IMR-90 (cell line): ENCODE results near the gene UROD. TPM values are rescaled to one million over a fixed set of nuclear protein-coding genes. Genes with fewer than 3 reads are reported as not detected.

Experiments
- ATAC-seq: fragments of 200-7000 bp; cut with Tn5 transposase; 2 replicates; pipeline ENCODE4 v1.9.1; 2020; ENCODE audit warnings: low read depth, mild to moderate bottlenecking, moderate library complexity
- BruUV-seq: library from RNA; stranded (reverse); fragments of 400-500 nt; replicated peaks from 2 replicates; lab custom pipeline; 2021; lab: Mats Ljungman, UMichigan
- CTCF ChIA-PET: fragments of 300-600 bp; formaldehyde crosslinking; extraction: SDS; loops from one replicate; lab custom pipeline; 2021; ENCODE audit warnings: antibody characterized with exemption; lab: Yijun Ruan, JAX
- POLR2A ChIA-PET: fragments of 300-600 bp; sonication (Branson Sonifier 250); formaldehyde crosslinking; loops from one replicate; lab custom pipeline; 2022; ENCODE audit warnings: antibody characterized with exemption; ENCODE audit not compliant: unreplicated experiment; lab: Charles Lee
- DNase-seq: peaks from one replicate; pipeline ENCODE4 v3.0.0; 2013
- H2AFZ ChIP-seq: replicated peaks from 2 replicates; pipeline ENCODE3; 2013; ENCODE audit warnings: low read length, mild to moderate bottlenecking; ENCODE audit not compliant: poor library complexity
- H2AK5ac ChIP-seq: 2 replicates; pipeline ENCODE4 v1.6.1; 2013; ENCODE audit warnings: low read depth, low read length, inconsistent platforms
- H2AK9ac ChIP-seq: replicated peaks from 2 replicates; pipeline ENCODE3; 2013; ENCODE audit warnings: mild to moderate bottlenecking, low read depth, low read length, moderate library complexity; ENCODE audit not compliant: poor library complexity
- H2BK120ac ChIP-seq: 2 replicates; pipeline ENCODE4 v1.6.1; 2013; ENCODE audit warnings: low read depth, low read length, inconsistent platforms
- H2BK15ac ChIP-seq: 3 replicates; pipeline ENCODE4 v1.6.1; 2013; ENCODE audit warnings: low read depth, low read length, inconsistent platforms
- H2BK20ac ChIP-seq: 2 replicates; pipeline ENCODE4 v1.6.1; 2013; ENCODE audit warnings: low read depth, mild to moderate bottlenecking, inconsistent platforms, low read length, moderate library complexity
- H2BK5ac ChIP-seq: 2 replicates; pipeline ENCODE4 v1.6.1; 2013; ENCODE audit warnings: mild to moderate bottlenecking, low read depth, low read length, inconsistent platforms; ENCODE audit not compliant: poor library complexity, severe bottlenecking
- H3K14ac ChIP-seq: replicated peaks from 2 replicates; pipeline ENCODE4 v1.6.1; 2013; ENCODE audit warnings: low read depth, low read length, inconsistent platforms
- H3K18ac ChIP-seq: 2 replicates; pipeline ENCODE4 v1.6.1; 2013; ENCODE audit warnings: low read depth, low read length, control low read depth
- H3K23ac ChIP-seq: 2 replicates; pipeline ENCODE4 v1.6.1; 2013; ENCODE audit warnings: low read depth, low read length, inconsistent platforms
- H3K27ac ChIP-seq: 2 replicates; pipeline ENCODE4 v1.5.1; 2013; ENCODE audit warnings: mild to moderate bottlenecking, control low read depth, low read length; ENCODE audit not compliant: insufficient read depth
- H3K27me3 ChIP-seq: 2 replicates; pipeline ENCODE4 v1.6.1; 2013; ENCODE audit warnings: low read length; ENCODE audit not compliant: control insufficient read depth, insufficient read depth
- H3K36me3 ChIP-seq: 2 replicates; pipeline ENCODE4 v1.6.1; 2013; ENCODE audit warnings: low read length, mixed read lengths; ENCODE audit not compliant: control insufficient read depth, insufficient read depth
- H3K4ac ChIP-seq: 2 replicates; pipeline ENCODE4 v1.6.1; 2013; ENCODE audit warnings: low read depth, low read length, inconsistent platforms
- H3K4me1 ChIP-seq: 2 replicates; pipeline ENCODE4 v1.6.1; 2013; ENCODE audit warnings: low read length, mixed read lengths; ENCODE audit not compliant: control insufficient read depth, insufficient read depth
- H3K4me2 ChIP-seq: 2 replicates; pipeline ENCODE4 v1.6.1; 2013; ENCODE audit warnings: low read depth, mild to moderate bottlenecking, control low read depth, low read length, moderate library complexity
- H3K4me3 ChIP-seq: 2 replicates; pipeline ENCODE4 v1.5.1; 2013; ENCODE audit warnings: low read depth, mild to moderate bottlenecking, control low read depth, low read length, moderate library complexity; ENCODE audit not compliant: insufficient read depth
- H3K56ac ChIP-seq: 2 replicates; pipeline ENCODE4 v1.6.1; 2013; ENCODE audit warnings: low read length, inconsistent platforms; ENCODE audit not compliant: insufficient read depth; ENCODE audit errors: extremely low read depth
- H3K79me1 ChIP-seq, 2 experiments: 2 replicates each; pipeline ENCODE4 v1.6.1; 2013; ENCODE audit warnings: low read length in 2 of 2, inconsistent platforms in 1 of 2, low read depth in 1 of 2
- H3K9ac ChIP-seq: 2 replicates; pipeline ENCODE4 v1.6.1; 2013; ENCODE audit warnings: low read depth, low read length, control low read depth
- H3K9me1 ChIP-seq: 2 replicates; pipeline ENCODE4 v1.6.1; 2013; ENCODE audit warnings: low read length, inconsistent platforms; ENCODE audit not compliant: insufficient read depth
- H3K9me3 ChIP-seq: 2 replicates; pipeline ENCODE4 v1.6.1; 2013; ENCODE audit warnings: low read length; ENCODE audit not compliant: control insufficient read depth, insufficient read depth
- H4K20me1 ChIP-seq: 2 replicates; pipeline ENCODE4 v1.6.1; 2013; ENCODE audit warnings: low read length, inconsistent platforms; ENCODE audit not compliant: insufficient read depth
- H4K5ac ChIP-seq: 2 replicates; pipeline ENCODE4 v1.6.1; 2013; ENCODE audit warnings: mild to moderate bottlenecking, low read depth, low read length, control low read depth
- H4K8ac ChIP-seq, 2 experiments: 2 replicates each; pipeline ENCODE4 v1.6.1; 2013; ENCODE audit warnings: low read depth in 2 of 2, low read length in 2 of 2, control low read depth in 1 of 2, inconsistent platforms in 1 of 2
- H4K91ac ChIP-seq: 2 replicates; pipeline ENCODE4 v1.6.1; 2013; ENCODE audit warnings: low read depth, low read length, inconsistent platforms; ENCODE audit not compliant: insufficient read depth
- whole genome bisulfite sequencing, 2 experiments: methylation state at CpG; one replicate each; pipeline versions ENCODE4 v1.1.5 to v1.1.7; 2013; ENCODE audit warnings: missing lambda C conversion rate in 2 of 2; ENCODE audit not compliant: insufficient read length in 1 of 2; ENCODE audit errors: extremely low coverage in 2 of 2; 5-methylcytosine and 5-hydroxymethylcytosine counted together
- dilution Hi-C: fragments of 300-500 bp; cut with HindIII; formaldehyde crosslinking; loops from one replicate; pipeline ENCODE4 v1.14.3; 2018; ENCODE audit warnings: low sequenced_read_pairs; ENCODE audit not compliant: unreplicated experiment
- in situ Hi-C: fragments of 300-500 bp; cut with MboI; formaldehyde crosslinking; loops from 3 replicates; pipeline ENCODE4 v1.14.3; 2019; ENCODE audit warnings: low sequenced_read_pairs, inconsistent platforms, mixed read lengths
- intact Hi-C: fragments of 100-400 bp; cut with micrococcal nuclease; formaldehyde crosslinking; loops from 2 replicates; pipeline ENCODE4 v1.10.0; 2022
- polyA plus RNA-seq, 3 experiments: library from polyadenylated mRNA; depleted of rRNA; stranded (reverse); fragments of >200 nt; gene quantifications; 2 replicates each; pipeline ENCODE4 v1.2.3, GENCODE V29; 2012; ENCODE audit warnings: low replicate concordance in 1 of 3
- total RNA-seq: library from RNA; depleted of rRNA; stranded (reverse); fragments of >200 nt; gene quantifications from 2 replicates; pipeline ENCODE4 v1.2.3, GENCODE V29; 2012
- TF ChIP-seq, protein P1 (sequence below): fragments of 150-350 bp; IDR thresholded peaks from 2 replicates; pipeline ENCODE4 v1.6.1; 2016; ENCODE audit warnings: low read depth, mild to moderate bottlenecking, low read length, moderate library complexity, borderline replicate concordance

Gene UROD
- total and polyA plus RNA-seq, 2 of the 4 experiments (the other 2 are of a cell fraction) = 220 to 224 TPM

DNA sequence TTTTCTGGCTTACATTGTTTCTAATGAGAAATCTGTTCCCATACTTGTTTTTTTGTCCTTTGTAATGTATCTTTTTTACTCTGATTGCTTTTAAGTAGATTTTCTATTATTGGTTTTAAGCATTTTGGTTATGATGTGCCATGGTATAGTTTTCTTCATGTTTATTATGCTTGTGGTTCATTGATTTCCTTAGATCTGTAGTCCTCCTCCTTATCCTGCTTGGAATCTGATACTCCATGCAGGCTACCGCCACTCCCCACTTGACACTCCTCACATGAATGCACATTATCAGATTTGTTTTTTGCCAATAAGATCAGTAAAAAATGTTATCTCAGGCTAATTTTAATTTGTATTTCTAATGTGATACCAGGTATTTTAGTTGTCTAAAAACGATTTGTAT lies 20.8 kb downstream of the UROD start:
- BruUV-seq = no TSS peak
- Histone ChIP-seq H3K9me1 (no peaks in the 10 kb centered on the region; the same call in 1 of the 2 replicates), H3K56ac (no peak overlapping the region), H4K8ac (no peak overlapping the region), H2BK120ac (no peak overlapping the region), H3K14ac (no peak overlapping the region), H3K4me3 (no peak overlapping the region), H2AK9ac (no peak overlapping the region), H4K5ac (no peak overlapping the region), H3K9me3 (no peaks in the 10 kb centered on the region), H4K91ac (no peak overlapping the region), H4K20me1 (no peaks in the 10 kb centered on the region), H3K23ac (no peak overlapping the region), H3K27me3 (peaks cover 4% of the 10 kb centered on the region; the same call in 1 of the 2 replicates), H3K4me2 (no peak overlapping the region), H2AK5ac (no peak overlapping the region), H3K27ac (no peak overlapping the region), H3K36me3 (no peaks in the 10 kb centered on the region), H2AFZ (no peak overlapping the region), H2BK15ac (no peak overlapping the region), H3K18ac (no peak overlapping the region), H3K4ac (no peak overlapping the region), H3K79me1 (no peaks in the 10 kb centered on the region), H2BK5ac (no peak overlapping the region), H2BK20ac (no peak overlapping the region), H3K4me1 (no peaks in the 10 kb centered on the region), H3K9ac (no peak overlapping the region)
- TF ChIP-seq, protein P1, sequence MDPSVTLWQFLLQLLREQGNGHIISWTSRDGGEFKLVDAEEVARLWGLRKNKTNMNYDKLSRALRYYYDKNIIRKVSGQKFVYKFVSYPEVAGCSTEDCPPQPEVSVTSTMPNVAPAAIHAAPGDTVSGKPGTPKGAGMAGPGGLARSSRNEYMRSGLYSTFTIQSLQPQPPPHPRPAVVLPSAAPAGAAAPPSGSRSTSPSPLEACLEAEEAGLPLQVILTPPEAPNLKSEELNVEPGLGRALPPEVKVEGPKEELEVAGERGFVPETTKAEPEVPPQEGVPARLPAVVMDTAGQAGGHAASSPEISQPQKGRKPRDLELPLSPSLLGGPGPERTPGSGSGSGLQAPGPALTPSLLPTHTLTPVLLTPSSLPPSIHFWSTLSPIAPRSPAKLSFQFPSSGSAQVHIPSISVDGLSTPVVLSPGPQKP = no peak
- DNase-seq = no peak
- no CpG with 5 or more reads among the region's 2 CpGs for WGBS, 2 experiments
- dilution Hi-C loops (no loop called here), in situ Hi-C loops (no loop called here), intact Hi-C loops (no loop called here)
- ChIA-PET CTCF (interaction anchor here (0.6 kb wide), 1 partner anchor 20 kb away, joined by 3 read pairs; no protein-coding TSS in a partner anchor), POLR2A (no interaction called here)
- ATAC-seq = no peak
